Karpas-422 (cell line): ENCODE measurements around the gene PLA2G4E. TPM values are rescaled to one million over a fixed set of nuclear protein-coding genes. Genes with fewer than 3 reads are reported as not detected.
A peak's percentile ranks its signal among the peaks of the same experiment; 100 is the strongest.

Source experiments
- DNase-seq: peaks from one replicate; pipeline ENCODE4 v3.0.0-alpha.2; 2015
- H2AFZ ChIP-seq: fragments of 200-600 bp; sonication (generic); 2 replicates; pipeline ENCODE4 v1.6.1; 2014; ENCODE audit warnings: antibody characterized with exemption, low read length, mixed read lengths
- H3K27ac ChIP-seq: fragments of 200-600 bp; sonication (generic); 2 replicates; pipeline ENCODE4 v1.5.1; 2014; ENCODE audit warnings: mild to moderate bottlenecking, low read length, moderate library complexity
- H3K27me3 ChIP-seq: fragments of 200-600 bp; sonication (generic); 2 replicates; pipeline ENCODE4 v1.6.1; 2014; ENCODE audit warnings: low read length, mixed read lengths
- H3K36me3 ChIP-seq: fragments of 200-600 bp; sonication (generic); 2 replicates; pipeline ENCODE4 v1.6.1; 2014; ENCODE audit warnings: low read length, mixed read lengths; ENCODE audit not compliant: insufficient read depth
- H3K4me1 ChIP-seq: fragments of 200-600 bp; sonication (generic); 2 replicates; pipeline ENCODE4 v1.6.1; 2014; ENCODE audit warnings: mild to moderate bottlenecking, low read length, mixed read lengths
- H3K4me2 ChIP-seq: fragments of 200-600 bp; sonication (generic); 2 replicates; pipeline ENCODE4 v1.6.1; 2014; ENCODE audit warnings: low read length, low read depth, mild to moderate bottlenecking; ENCODE audit not compliant: poor library complexity, severe bottlenecking
- H3K4me3 ChIP-seq: fragments of 200-600 bp; sonication (generic); 2 replicates; pipeline ENCODE4 v1.5.1; 2014; ENCODE audit warnings: mild to moderate bottlenecking, antibody characterized with exemption, low read length, mixed read lengths
- H3K79me2 ChIP-seq: fragments of 200-600 bp; sonication (generic); 2 replicates; pipeline ENCODE4 v1.6.1; 2014; ENCODE audit warnings: mild to moderate bottlenecking, low read length, mixed read lengths
- H3K9ac ChIP-seq: fragments of 200-600 bp; sonication (generic); 2 replicates; pipeline ENCODE4 v1.6.0; 2014; ENCODE audit warnings: low read length
- H3K9me2 ChIP-seq: fragments of 200-600 bp; sonication (generic), shearing (Covaris generic); replicated peaks from 2 replicates; pipeline ENCODE4 v1.6.0; 2014; ENCODE audit warnings: mild to moderate bottlenecking, low read length, moderate library complexity; ENCODE audit not compliant: insufficient read depth
- H3K9me3 ChIP-seq: fragments of 300-700, 200-600 bp; sonication (generic); 2 replicates; pipeline ENCODE4 v1.6.1; 2014; ENCODE audit warnings: low read length, mixed read lengths
- H4K20me1 ChIP-seq: fragments of 200-600 bp; sonication (generic); 2 replicates; pipeline ENCODE4 v1.6.1; 2014; ENCODE audit warnings: mild to moderate bottlenecking, antibody characterized with exemption, low read length, low read depth; ENCODE audit not compliant: insufficient read depth
- total RNA-seq: library from RNA; depleted of rRNA; stranded (reverse); fragments of >200 nt; shearing (Covaris generic); gene quantifications from 2 replicates; pipeline ENCODE4 v1.2.3, GENCODE V29; 2014; ENCODE audit warnings: low replicate concordance

The PLA2G4E gene
- total RNA-seq, 1 experiment from 2014 or later, result not detected

GRCh38 chr15:42009022-42009421 is 11.8 kb downstream of the PLA2G4E start:
- Histone ChIP-seq H4K20me1 (no peaks in the 10 kb centered on the region), H3K4me3 (no peak overlapping the region), H3K9me2 (no peaks in the 10 kb centered on the region), H3K9ac (no peak overlapping the region), H3K27ac (no peak overlapping the region), H3K27me3 (no peaks in the 10 kb centered on the region), H3K4me1 (no peaks in the 10 kb centered on the region), H2AFZ (no peak overlapping the region), H3K4me2 (no peak overlapping the region), H3K9me3 (no peaks in the 10 kb centered on the region), H3K79me2 (no peaks in the 10 kb centered on the region), H3K36me3 (no peaks in the 10 kb centered on the region)
- DNase-seq, result no peak

GRCh38 chr15:42007386-42007785 is 13.5 kb downstream of the PLA2G4E start:
- H2AFZ ChIP-seq, result no peak overlapping the region
- no peaks in the 10 kb centered on the region for H3K4me1 ChIP-seq
- no peak overlapping the region for H3K27ac ChIP-seq
- no peak overlapping the region for H3K4me2 ChIP-seq
- no peak overlapping the region for H3K4me3 ChIP-seq
- H3K9ac ChIP-seq, result no peak overlapping the region
- no peaks in the 10 kb centered on the region for H3K36me3 ChIP-seq
- no peaks in the 10 kb centered on the region for H4K20me1 ChIP-seq
- no peaks in the 10 kb centered on the region for H3K9me3 ChIP-seq
- DNase-seq, result no peak
- no peaks in the 10 kb centered on the region for H3K27me3 ChIP-seq
- H3K79me2 ChIP-seq, result no peaks in the 10 kb centered on the region
- no peaks in the 10 kb centered on the region for H3K9me2 ChIP-seq

DNA sequence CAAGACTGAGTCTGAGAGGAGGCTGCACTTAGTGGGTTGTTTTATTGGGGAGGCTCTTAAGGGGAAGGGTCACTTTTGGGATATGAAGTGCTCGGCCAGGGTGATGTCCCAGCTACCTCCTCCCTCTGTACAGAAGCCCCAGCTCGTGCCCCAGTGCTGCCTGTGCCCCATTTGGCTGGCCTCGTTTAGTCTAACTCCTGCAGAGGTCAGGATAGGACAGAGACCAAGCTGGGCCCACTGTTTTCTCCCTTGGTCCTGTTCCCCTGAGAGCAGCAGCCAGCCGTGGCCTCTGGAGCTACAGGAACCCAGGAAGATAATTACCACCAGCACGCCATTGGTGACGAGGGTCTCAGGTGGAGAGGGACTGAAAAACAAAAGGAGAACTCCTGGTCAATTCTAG is 18.5 kb downstream of the PLA2G4E start:
- Histone ChIP-seq H3K27me3 (no peaks in the 10 kb centered on the region), H3K4me2 (no peak overlapping the region), H3K9me3 (no peaks in the 10 kb centered on the region), H3K36me3 (no peaks in the 10 kb centered on the region), H3K4me3 (no peak overlapping the region), H3K27ac (no peak overlapping the region), H3K4me1 (peaks cover 9% of the 10 kb centered on the region), H3K9me2 (no peaks in the 10 kb centered on the region), H4K20me1 (no peaks in the 10 kb centered on the region), H3K9ac (no peak overlapping the region), H3K79me2 (no peaks in the 10 kb centered on the region), H2AFZ (no peak overlapping the region)
- no peak for DNase-seq

- Histone ChIP-seq H3K4me3 (no peak overlapping the region), H3K9ac (no peak overlapping the region), H3K4me2 (no peak overlapping the region), H3K9me3 (no peaks in the 10 kb centered on the region), H3K79me2 (no peaks in the 10 kb centered on the region), H2AFZ (no peak overlapping the region), H3K36me3 (no peaks in the 10 kb centered on the region), H3K27me3 (no peaks in the 10 kb centered on the region), H3K9me2 (no peaks in the 10 kb centered on the region), H3K27ac (no peak overlapping the region), H4K20me1 (no peaks in the 10 kb centered on the region), H3K4me1 (peaks cover 9% of the 10 kb centered on the region)
- DNase-seq, result no peak
Observed at GRCh38 chr15:42001236-42001635, 19.6 kb downstream of the PLA2G4E start.

DNA sequence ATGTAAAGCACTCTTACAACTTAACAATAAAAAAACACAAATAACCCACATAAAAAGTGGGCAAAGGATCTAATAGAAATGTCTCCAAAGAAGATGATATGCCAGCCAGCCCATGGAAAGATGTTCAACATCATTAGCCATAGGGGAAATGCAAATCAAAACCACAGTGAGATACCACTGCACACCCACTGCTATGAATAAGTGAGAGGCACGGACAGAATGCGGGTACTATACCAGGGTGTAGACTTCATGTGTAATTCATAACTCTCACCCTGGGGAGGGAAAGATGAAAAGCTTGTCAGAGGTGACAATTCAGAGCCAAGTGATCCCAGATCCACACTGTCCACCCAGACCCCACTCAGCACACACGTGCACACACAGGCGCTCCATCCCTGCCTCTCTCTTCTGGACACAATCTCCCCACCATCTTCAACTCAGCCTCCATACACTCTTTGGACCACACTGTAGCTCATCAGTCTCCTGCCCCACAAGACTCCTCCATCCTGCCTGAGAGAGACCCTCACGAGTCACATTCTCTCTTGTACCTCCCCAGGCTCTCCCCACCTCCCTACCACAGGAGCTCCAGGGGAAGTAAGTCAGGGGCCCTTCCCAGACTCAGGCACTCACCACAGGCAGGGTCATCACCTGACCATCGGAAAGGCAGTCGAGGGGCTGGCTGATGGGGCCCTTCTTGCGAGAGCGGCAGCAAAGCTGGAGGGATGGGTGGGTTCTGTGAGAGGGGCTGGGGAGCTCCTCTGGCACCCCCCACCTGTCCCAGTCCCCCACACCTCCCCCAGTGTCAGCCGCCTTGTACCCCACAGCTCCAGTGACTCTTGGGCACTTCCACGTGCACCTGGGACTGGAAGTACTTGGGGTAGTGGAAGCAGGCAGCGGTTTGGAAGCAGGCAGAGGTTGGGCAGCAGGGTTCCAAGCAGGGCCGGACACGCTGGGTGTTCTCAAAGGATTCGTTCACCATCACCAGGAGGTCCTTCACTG is 21.3 kb downstream of the PLA2G4E start:
- no peaks in the 10 kb centered on the region for H3K9me3 ChIP-seq
- H3K27me3 ChIP-seq, result no peaks in the 10 kb centered on the region
- peaks cover 9% of the 10 kb centered on the region for H3K4me1 ChIP-seq
- no peaks in the 10 kb centered on the region for H3K79me2 ChIP-seq
- H3K36me3 ChIP-seq, result no peaks in the 10 kb centered on the region
- DNase-seq, result peak; percentile 53
- no peak overlapping the region for H2AFZ ChIP-seq
- no peak overlapping the region for H3K4me3 ChIP-seq
- H3K9me2 ChIP-seq, result no peaks in the 10 kb centered on the region
- H3K9ac ChIP-seq, result no peak overlapping the region
- H3K4me2 ChIP-seq, result peak overlapping the region; percentile 14
- H4K20me1 ChIP-seq, result no peaks in the 10 kb centered on the region
- H3K27ac ChIP-seq, result no peak overlapping the region

DNA sequence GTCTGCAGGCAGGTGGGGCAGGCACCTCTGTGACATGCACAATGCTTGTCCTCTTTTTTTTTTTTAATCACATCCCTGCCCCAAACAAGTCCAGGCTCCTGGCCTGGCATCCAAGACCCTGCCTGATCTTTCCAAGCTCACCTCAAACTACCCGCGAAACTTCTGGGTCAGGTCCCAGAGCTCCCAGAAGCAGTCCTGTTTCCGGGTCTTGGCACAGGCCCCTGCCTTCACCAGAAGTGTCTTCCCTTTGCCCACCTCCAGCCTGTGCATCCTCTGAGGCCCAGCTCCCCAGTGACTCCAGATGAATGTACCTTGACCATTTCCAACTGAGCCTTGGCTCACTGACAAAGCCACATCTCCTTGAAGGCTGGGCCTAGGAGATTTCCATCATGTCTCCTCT is 23.0 kb downstream of the PLA2G4E start:
- no peak overlapping the region for H3K4me2 ChIP-seq
- H3K27ac ChIP-seq, result no peak overlapping the region
- H3K9me2 ChIP-seq, result no peaks in the 10 kb centered on the region
- H3K4me3 ChIP-seq, result no peak overlapping the region
- no peak for DNase-seq
- no peaks in the 10 kb centered on the region for H3K27me3 ChIP-seq
- H2AFZ ChIP-seq, result no peak overlapping the region
- no peaks in the 10 kb centered on the region for H3K9me3 ChIP-seq
- no peaks in the 10 kb centered on the region for H3K36me3 ChIP-seq
- no peaks in the 10 kb centered on the region for H3K79me2 ChIP-seq
- peaks cover 9% of the 10 kb centered on the region for H3K4me1 ChIP-seq
- no peak overlapping the region for H3K9ac ChIP-seq
- no peaks in the 10 kb centered on the region for H4K20me1 ChIP-seq

DNA sequence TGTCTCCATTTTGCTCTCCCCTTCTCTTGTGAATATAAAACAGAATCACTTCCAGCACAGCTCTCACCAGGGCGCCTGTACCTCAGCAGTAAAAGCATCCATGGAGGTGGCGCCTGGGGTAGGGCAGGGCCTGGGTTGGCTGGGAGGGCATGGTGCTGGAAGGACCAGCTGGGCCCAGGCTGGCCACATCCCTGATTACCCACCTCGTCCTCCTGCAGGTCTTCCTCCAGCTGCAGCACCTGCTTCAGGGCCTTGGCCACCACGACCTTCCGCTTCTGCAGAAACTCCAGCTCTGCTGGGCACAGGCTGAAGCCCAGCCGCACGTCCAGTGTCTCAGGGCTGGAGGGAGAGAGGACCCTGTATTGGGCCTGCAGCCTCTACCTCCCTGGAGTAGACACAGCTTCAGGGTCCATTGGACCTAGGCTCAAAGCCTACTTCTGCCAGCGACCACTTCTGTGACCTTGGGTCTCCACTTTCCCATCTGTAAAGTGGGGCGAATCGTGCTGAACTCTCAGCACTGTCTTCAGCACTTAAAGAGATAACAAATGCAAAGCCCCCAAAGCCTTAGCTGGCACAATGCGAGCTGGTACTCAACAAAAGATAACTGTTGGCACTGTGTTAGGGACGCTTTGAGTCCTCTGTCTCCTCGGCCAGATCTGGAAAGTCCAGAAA is 23.8 kb downstream of the PLA2G4E start:
- DNase-seq, result no peak
- Histone ChIP-seq H3K79me2 (no peaks in the 10 kb centered on the region), H3K9ac (no peak overlapping the region)

GRCh38 chr15:41996376-41996775 is 24.5 kb downstream of the PLA2G4E start:
- H3K9me3 ChIP-seq, result no peaks in the 10 kb centered on the region
- no peak for DNase-seq
- H3K27me3 ChIP-seq, result no peaks in the 10 kb centered on the region
- no peak overlapping the region for H3K9ac ChIP-seq
- H3K4me2 ChIP-seq, result no peak overlapping the region
- H2AFZ ChIP-seq, result no peak overlapping the region
- no peak overlapping the region for H3K27ac ChIP-seq
- H3K9me2 ChIP-seq, result no peaks in the 10 kb centered on the region
- peaks cover 9% of the 10 kb centered on the region for H3K4me1 ChIP-seq
- H3K4me3 ChIP-seq, result no peak overlapping the region
- no peaks in the 10 kb centered on the region for H3K36me3 ChIP-seq
- H4K20me1 ChIP-seq, result no peaks in the 10 kb centered on the region
- H3K79me2 ChIP-seq, result no peaks in the 10 kb centered on the region

More for the DNA sequence above, 23.8 kb downstream of the PLA2G4E start:
- Histone ChIP-seq H3K9me2 (no peaks in the 10 kb centered on the region), H4K20me1 (no peaks in the 10 kb centered on the region), H3K4me1 (peaks cover 9% of the 10 kb centered on the region), H3K36me3 (no peaks in the 10 kb centered on the region), H2AFZ (no peak overlapping the region), H3K27me3 (no peaks in the 10 kb centered on the region), H3K4me3 (no peak overlapping the region), H3K9me3 (no peaks in the 10 kb centered on the region), H3K4me2 (no peak overlapping the region), H3K27ac (no peak overlapping the region)
